C4-2B (cell line): Measurements from ENCODE around the gene S100A10.

Experiments
- CTCF ChIP-seq: fragments of 450-650 bp; conservative IDR thresholded peaks from 2 replicates; pipeline ENCODE4 v1.5.1; 2017; ENCODE audit warnings: mild to moderate bottlenecking
- ZFX ChIP-seq: fragments of 450-650 bp; IDR thresholded peaks from 2 replicates; pipeline ENCODE4 v1.6.1; 2017

- TF ChIP-seq CTCF (no peak), ZFX (no peak)
Observed at GRCh38 chr1:152039886-152040285, 46.2 kb upstream of the S100A10 start.
